NCI-H2171 (cell line): ENCODE results near the gene MAT2A.
A peak's percentile ranks its signal among the peaks of the same experiment; 100 is the strongest.
"Not testable (repeated sequence)": the region's sequence is repeated elsewhere in the genome, so short reads cannot be mapped to it uniquely, and the experiment has no call there.

Experiments used
- DNase-seq: peaks from one replicate; lab custom pipeline; 2025; lab: John Stamatoyannopoulos, UW

The MAT2A gene

GRCh38 chr2:85547859-85548607 lies 9.1 kb downstream of the MAT2A start:
- no peak for DNase-seq

GRCh38 chr2:85548608-85548900 lies 9.6 kb downstream of the MAT2A start:
- no peak for DNase-seq

GRCh38 chr2:85549095-85549494 lies 10.1 kb downstream of the MAT2A start:
- DNase-seq = no peak

GRCh38 chr2:85549826-85550225 lies 10.9 kb downstream of the MAT2A start:
- no peak for DNase-seq

- no peak for DNase-seq
Observed at GRCh38 chr2:85550486-85550885, 11.5 kb downstream of the MAT2A start.

GRCh38 chr2:85551698-85552678 lies 13.0 kb downstream of the MAT2A start:
- peak; percentile 38 for DNase-seq

- DNase-seq = no peak
Observed at GRCh38 chr2:85553184-85553583, 14.2 kb downstream of the MAT2A start.

- no peak for DNase-seq
Observed at GRCh38 chr2:85554980-85555612, 16.1 kb downstream of the MAT2A start.

DNA sequence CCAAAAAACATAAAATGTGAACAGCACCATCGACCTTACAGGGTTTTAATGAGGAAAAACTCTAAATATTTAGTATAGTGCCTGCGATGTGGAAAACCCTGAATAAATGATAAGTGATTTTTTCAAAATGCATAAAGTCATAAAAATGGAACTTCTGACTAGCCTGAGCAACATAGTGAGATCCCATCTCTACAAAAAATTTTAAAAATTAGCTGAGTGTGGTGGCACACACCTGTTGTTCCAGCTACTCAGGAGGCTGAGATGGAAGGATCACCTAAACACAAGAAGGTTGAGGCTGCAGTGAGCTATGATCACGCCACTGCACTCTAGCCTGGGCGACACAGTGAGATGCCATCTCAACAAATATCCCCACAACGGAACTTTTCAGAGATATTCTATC lies 18.2 kb downstream of the MAT2A start:
- no peak for DNase-seq

GRCh38 chr2:85558160-85558559 lies 19.2 kb downstream of the MAT2A start:
- DNase-seq = no peak

DNA sequence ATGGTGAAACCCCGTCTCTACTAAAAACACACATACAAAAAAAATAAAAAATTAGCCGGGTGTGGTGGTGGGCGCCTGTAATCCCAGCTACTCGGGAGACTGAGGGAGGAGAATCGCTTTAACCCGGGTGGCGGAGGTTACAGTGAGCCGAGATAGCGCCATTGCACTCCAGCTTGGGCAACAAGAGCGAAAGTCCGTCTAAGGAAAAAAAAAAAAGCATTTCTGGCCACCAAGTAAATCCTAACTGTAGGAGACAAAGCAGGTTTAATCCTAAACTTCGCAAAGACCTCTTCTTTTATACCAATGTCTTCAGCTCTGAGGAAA lies 21.4 kb downstream of the MAT2A start:
- DNase-seq = not testable (repeated sequence)

DNA sequence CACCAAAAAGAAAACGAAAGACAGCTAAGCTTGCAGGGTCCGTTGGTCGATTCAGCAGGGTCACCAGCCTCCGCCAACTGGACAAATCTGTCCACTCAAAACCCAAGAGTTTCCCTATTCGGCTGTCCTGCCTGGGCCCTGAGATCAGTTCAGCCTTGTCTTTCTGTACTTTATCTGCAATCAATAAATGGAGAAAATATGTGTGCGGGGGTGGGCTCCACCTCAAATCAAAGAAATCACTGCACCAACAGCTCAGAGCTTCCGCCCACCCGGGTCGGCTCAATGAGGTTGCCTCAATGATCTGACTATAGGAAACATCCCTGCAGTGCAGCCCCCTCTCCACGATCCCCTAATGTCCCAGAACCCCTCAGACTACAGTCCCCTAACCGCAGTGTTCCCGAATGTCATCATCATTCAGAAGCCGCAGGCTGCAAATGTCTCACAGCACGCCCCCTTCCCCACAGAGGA lies 21.9 kb downstream of the MAT2A start:
- DNase-seq = no peak

DNA sequence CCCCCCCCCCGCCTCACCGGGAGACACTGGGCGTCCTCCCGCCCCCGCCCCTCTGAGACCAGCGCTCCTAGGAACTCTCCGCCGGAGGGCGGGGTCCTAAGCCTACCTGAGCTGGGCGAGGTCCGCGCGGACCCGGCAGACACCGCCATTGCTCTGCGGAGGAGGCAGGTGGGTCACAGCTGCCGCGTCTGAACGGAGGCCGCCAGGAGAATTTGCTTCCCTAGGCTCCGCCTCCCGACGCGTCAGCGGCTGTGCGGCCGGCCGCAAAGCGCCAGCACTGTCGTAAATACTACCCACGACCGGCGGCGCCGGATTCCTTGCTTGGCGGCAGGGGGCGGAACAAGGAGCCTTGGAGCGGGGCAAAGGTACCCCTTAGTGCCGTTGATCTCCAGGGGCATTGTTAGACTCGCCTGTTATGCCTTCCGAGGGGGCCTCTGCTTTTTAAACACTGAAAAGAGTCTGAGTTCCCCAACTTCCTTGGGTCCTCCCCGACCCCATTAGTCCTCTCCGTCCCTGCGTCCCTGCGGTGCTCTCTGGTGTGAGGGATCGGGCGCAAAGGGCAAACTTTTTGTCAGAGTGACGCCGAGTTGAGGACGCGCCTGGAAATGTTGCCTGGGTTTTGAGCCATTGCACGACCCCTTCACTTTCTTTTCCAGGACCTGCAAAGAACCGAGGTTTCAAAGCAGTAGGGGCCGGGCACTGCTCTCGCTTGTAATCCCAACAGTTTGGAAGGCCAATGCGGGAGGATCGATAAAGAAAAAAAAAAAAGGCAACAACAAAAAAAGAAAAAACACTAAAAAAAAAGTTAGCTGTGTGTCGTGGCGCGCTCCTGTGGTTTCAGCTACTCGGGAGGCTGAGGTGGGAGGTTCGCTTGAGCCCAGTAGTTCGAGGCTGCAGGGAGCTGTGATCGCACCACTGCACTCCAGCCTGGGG lies 22.6 kb downstream of the MAT2A start, which contains the start of gene GGCX:
Gene GGCX, minus strand, starts transcription at position 214 of the 933 bp plus-strand sequence. Its CDS starts 65 bp downstream, at position 149.
- DNase-seq = peak; percentile 96

DNA sequence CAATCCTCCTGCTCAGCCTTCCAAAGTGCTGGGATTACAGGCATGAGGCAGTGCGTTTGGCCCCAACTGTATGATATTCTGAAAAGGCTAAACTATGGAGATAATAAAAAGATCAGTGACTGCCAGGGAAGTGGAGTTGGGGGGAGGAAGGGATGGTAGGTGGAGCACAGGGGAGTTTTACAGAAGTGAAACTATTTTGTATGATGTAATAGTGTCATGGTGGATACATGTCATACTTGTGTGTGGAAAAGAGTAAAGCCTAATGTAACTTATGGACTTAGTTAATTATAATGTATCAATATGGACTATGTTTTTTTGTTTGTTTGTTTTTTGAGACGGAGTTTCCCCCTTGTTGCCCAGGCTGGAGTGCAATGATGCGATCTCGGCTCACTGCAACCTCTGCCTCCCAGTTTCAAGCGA lies 25.2 kb downstream of the MAT2A start:
- no peak for DNase-seq

DNA sequence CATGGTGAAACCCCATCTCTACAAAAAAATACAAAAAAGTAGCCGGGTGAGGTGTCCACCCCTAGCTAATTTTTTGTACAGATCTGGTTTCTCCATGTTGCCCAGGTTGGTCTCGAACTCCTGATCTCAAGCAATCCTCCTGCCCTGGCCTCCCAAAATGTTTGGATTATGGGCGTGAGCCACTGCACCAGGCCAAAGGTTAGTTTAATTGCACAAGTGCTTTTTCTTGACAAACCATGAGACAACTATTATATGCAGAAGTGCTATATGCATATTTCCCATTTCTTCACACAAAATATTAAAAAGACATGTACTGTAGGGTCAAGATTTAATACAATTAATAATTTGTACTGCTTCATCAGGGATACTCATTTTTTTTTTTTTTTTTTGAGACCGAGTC lies 27.3 kb downstream of the MAT2A start:
- DNase-seq = no peak

- DNase-seq = no peak
Observed at GRCh38 chr2:85575739-85576138, 36.8 kb downstream of the MAT2A start.

DNA sequence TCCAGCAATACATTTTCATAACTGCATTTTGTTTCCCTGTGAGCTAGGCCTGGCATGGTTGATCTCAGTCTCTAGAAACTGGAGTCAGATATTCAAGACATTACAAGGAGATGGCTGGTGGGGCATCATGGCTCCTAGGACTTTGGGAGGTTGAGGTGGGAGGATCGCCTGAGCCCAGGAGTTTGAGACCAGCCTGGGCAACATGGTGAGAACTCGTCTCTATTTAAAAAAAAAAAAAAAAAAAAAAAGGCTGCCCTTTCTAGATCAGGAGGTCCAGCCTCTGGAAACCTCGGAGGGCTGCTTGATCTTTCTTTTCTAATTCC lies 38.1 kb downstream of the MAT2A start:
- DNase-seq = no peak

GRCh38 chr2:85577386-85578242 lies 38.6 kb downstream of the MAT2A start, which contains the start of gene VAMP8:
Gene VAMP8 (plus strand): TSS chr2:85577586. CDS start chr2:85577647, 61 bp downstream.
- no peak for DNase-seq

DNA sequence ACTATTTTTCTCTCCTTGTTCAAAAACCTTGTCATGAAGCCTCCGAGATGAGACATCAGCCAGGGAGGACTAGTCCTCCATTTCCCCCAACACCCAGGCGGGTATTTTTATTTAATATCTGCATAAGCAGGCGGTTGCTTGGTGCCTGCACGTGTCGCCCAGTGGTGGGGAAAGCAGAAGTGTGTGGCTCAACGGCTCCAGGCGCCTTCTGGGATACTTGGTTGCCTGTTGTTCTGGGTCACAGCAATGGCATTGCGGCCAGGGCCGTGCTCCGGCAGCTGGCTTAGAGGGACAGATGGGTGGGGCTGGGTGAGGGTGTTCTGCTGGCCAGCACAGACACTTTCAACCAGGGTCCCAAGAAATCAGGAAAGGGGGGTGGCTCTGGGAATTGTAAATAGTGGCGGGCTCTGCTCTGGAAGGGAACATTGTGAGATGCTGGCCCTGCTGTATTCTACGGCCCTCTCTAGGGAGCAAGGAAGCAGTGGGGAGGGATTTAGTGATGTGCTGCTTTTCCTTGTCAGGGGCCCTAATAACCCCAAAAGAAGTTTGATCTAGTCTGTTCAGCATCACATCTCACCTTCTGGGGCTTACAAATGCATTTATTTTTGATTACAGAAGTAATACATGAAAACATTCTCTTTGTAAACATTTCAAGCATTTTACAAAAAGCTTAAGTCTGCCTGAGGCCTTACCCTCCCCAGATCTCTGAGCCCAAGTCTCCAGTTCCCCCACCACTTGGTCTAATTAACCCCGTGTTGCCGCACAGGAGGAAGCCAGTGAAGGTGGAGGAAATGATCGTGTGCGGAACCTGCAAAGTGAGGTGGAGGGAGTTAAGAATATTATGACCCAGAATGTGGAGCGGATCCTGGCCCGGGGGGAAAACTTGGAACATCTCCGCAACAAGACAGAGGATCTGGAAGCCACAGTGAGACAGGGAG lies 39.5 kb downstream of the MAT2A start:
- no peak for DNase-seq
